Osteoblast (primary cell): ENCODE results near the gene TTC7B. TPM values are rescaled to one million over a fixed set of nuclear protein-coding genes. Genes with fewer than 3 reads are reported as not detected.
A peak's percentile ranks its signal among the peaks of the same experiment; 100 is the strongest.

Experiments used
- DNase-seq: peaks from one replicate; pipeline ENCODE4 v3.0.0; 2011; ENCODE audit warnings: low spot score, mixed read lengths; ENCODE audit not compliant: insufficient read length; ENCODE audit errors: missing footprints
- H2AFZ ChIP-seq: 2 replicates; pipeline ENCODE4 v1.6.0; 2011; ENCODE audit warnings: mild to moderate bottlenecking, low read length
- H3K27ac ChIP-seq: 2 replicates; pipeline ENCODE4 v1.5.1; 2011; ENCODE audit warnings: mild to moderate bottlenecking, low read depth, low read length, moderate library complexity
- H3K27me3 ChIP-seq: 2 replicates; pipeline ENCODE4 v1.6.0; 2012; ENCODE audit warnings: mild to moderate bottlenecking, control low read depth, inconsistent platforms, low read length, moderate library complexity; ENCODE audit not compliant: insufficient read depth
- H3K36me3 ChIP-seq: 2 replicates; pipeline ENCODE4 v1.5.1; 2011; ENCODE audit warnings: mild to moderate bottlenecking, low read length, control low read depth, moderate library complexity; ENCODE audit not compliant: insufficient read depth
- H3K4me1 ChIP-seq: 2 replicates; pipeline ENCODE4 v1.5.1; 2011; ENCODE audit warnings: mild to moderate bottlenecking, low read length, control low read depth, moderate library complexity; ENCODE audit not compliant: insufficient read depth
- H3K4me2 ChIP-seq: 2 replicates; pipeline ENCODE4 v1.6.0; 2011; ENCODE audit warnings: mild to moderate bottlenecking, low read length; ENCODE audit not compliant: insufficient read depth
- H3K4me3 ChIP-seq: fragments of 200-600 bp; sonication (generic); 3 replicates; pipeline ENCODE4 v1.5.1; 2012; ENCODE audit warnings: mild to moderate bottlenecking, low read length, inconsistent platforms; ENCODE audit not compliant: insufficient read depth
- H3K79me2 ChIP-seq: 2 replicates; pipeline ENCODE4 v1.6.0; 2012; ENCODE audit warnings: mild to moderate bottlenecking, low read length, control low read depth, inconsistent platforms; ENCODE audit not compliant: insufficient read depth
- H3K9me3 ChIP-seq: 2 replicates; pipeline ENCODE4 v1.5.1; 2011; ENCODE audit warnings: low read depth, low read length, control low read depth
- H4K20me1 ChIP-seq: 2 replicates; pipeline ENCODE4 v1.6.0; 2012; ENCODE audit warnings: mild to moderate bottlenecking, low read length, control low read depth; ENCODE audit not compliant: insufficient read depth
- CTCF ChIP-seq: IDR thresholded peaks from 2 replicates; pipeline ENCODE4 v1.5.1; 2011; ENCODE audit warnings: mild to moderate bottlenecking, low read depth, low read length, moderate library complexity; ENCODE audit errors: extremely low read depth
- total RNA-seq: library from RNA; depleted of rRNA; stranded (reverse); fragments of >200 nt; gene quantifications from 2 replicates; pipeline ENCODE4 v1.2.3, GENCODE V29; 2012

The TTC7B gene
- total RNA-seq, 1 donor = 14.5 TPM

DNA sequence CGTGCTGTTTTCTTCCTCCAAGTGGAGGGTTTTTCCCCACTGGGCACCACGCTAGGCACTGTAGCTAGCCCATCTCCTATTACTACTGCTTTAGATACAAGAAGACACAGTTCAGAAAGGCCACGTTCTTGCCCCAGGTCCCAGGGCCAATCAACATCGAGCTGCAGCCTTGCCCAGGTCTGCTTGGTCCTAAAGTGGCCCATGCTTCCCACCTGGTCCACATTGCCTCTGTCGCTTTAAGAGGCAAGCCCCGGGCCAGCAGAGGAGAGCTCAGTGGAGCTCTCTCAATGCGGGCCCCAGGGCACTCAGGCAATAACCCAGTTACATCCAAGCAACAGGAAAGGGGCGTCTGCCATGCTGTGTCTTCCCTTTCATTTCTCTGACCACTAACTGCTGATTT, 271.3 kb downstream of the TTC7B start:
- H3K4me2 ChIP-seq = no peak overlapping the region
- H3K36me3 ChIP-seq = no peaks in the 10 kb centered on the region
- H2AFZ ChIP-seq = no peak overlapping the region
- no peak for TF ChIP-seq CTCF
- no peaks in the 10 kb centered on the region for H3K27me3 ChIP-seq
- no peaks in the 10 kb centered on the region for H3K79me2 ChIP-seq
- H3K4me3 ChIP-seq = no peak overlapping the region
- no peaks in the 10 kb centered on the region for H3K4me1 ChIP-seq
- no peaks in the 10 kb centered on the region for H3K9me3 ChIP-seq
- peak; percentile 75 for DNase-seq
- no peaks in the 10 kb centered on the region for H4K20me1 ChIP-seq
- H3K27ac ChIP-seq = no peak overlapping the region

DNA sequence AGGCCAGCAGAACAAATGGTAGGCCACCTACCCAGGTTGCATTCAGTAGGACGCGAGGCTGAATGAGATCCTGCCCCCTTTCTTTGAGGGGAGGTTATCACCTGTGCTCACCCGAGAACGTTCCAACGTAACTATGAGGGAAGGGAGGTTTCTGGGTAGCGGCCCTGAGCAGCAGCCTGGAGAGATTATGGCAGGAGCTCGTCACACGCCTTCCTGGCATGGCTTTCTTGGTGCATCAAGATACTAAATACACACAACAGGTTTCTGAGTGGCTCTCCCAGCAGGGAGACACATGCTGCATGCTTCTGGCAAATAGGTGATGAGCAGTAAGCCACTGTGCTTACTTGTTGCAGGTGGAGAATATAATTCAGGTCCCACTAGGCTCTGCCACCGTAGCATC, 271.7 kb downstream of the TTC7B start:
- no peak for TF ChIP-seq CTCF
- no peaks in the 10 kb centered on the region for H4K20me1 ChIP-seq

DNA sequence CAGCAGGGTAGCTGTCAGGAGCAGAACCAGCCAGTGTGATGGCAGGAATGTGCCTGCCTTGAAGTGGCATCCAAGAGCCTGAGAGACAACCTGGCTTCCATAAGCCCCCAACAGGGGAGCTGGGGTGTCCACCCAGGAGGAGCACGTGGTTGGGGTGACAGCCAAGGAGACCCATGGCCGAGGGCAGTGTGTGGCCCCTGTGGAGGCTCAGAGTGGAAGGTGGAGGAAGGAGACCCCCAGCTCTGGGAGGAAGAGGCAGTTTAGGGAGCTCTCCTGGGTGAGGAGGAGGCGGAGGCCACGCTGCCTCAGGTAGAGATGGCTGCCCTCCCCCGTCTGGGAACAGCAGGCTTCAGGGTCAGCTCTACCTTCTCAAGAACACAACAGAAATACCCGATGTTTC, 272.4 kb downstream of the TTC7B start:
- DNase-seq = peak; percentile 66
- Histone ChIP-seq H3K79me2 (no peaks in the 10 kb centered on the region), H3K4me2 (no peak overlapping the region), H3K27ac (no peak overlapping the region), H3K4me3 (no peak overlapping the region), H3K9me3 (no peaks in the 10 kb centered on the region), H4K20me1 (no peaks in the 10 kb centered on the region), H2AFZ (no peak overlapping the region), H3K4me1 (no peaks in the 10 kb centered on the region), H3K36me3 (no peaks in the 10 kb centered on the region), H3K27me3 (no peaks in the 10 kb centered on the region)
- no peak for TF ChIP-seq CTCF

More for the DNA sequence above, 271.7 kb downstream of the TTC7B start:
- DNase-seq = no peak
- H3K36me3 ChIP-seq = no peaks in the 10 kb centered on the region
- no peak overlapping the region for H2AFZ ChIP-seq
- no peaks in the 10 kb centered on the region for H3K27me3 ChIP-seq
- H3K4me3 ChIP-seq = no peak overlapping the region
- H3K27ac ChIP-seq = no peak overlapping the region
- no peak overlapping the region for H3K4me2 ChIP-seq
- no peaks in the 10 kb centered on the region for H3K79me2 ChIP-seq
- H3K4me1 ChIP-seq = no peaks in the 10 kb centered on the region
- H3K9me3 ChIP-seq = no peaks in the 10 kb centered on the region

DNA sequence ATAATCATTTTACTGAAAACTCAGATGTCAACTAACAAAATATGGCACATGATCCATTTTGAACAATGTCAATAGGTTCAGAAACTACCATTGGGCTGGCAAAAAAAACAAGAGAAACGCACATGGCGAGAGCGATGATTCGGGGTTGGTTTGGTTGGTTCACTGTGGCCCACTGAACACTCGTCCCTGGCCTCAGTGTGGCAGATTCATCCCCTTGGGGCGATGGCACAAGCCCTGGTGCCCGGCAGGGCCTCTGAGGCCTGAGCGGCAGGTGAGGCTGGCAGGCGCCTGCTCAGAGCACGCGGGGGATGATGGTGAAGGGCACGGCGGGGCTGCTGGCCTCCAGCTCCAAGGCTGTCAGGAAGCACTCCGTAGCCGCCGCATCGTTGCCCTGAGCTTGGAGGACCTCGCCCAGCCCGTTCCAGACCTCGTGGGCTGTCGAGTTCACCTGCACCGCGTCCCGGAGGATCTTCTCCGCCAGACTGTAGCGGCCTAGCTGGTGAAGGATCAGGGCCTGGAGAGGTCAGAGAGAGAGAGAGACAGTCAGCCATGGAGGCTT, 275.1 kb downstream of the TTC7B start:
- no peak overlapping the region for H3K27ac ChIP-seq
- H3K4me2 ChIP-seq = no peak overlapping the region
- H3K4me1 ChIP-seq = no peaks in the 10 kb centered on the region
- H2AFZ ChIP-seq = no peak overlapping the region
- H3K9me3 ChIP-seq = no peaks in the 10 kb centered on the region
- no peak overlapping the region for H3K4me3 ChIP-seq
- no peaks in the 10 kb centered on the region for H3K36me3 ChIP-seq
- DNase-seq = peak; percentile 19
- no peaks in the 10 kb centered on the region for H3K79me2 ChIP-seq
- no peak for TF ChIP-seq CTCF
- H4K20me1 ChIP-seq = no peaks in the 10 kb centered on the region
- H3K27me3 ChIP-seq = no peaks in the 10 kb centered on the region
